Activated CD8-positive, alpha-beta memory T cell treated with anti-CD3 and anti-CD28 coated beads, Interleukin-2, amount 50 U/mL, for 1 hour (primary cell): Measurements from ENCODE around the gene TEAD1.

ENCODE experiments used
- DNase-seq: peaks from one replicate; pipeline ENCODE4 v3.0.0-alpha.2; 2020; ENCODE audit errors: extremely low read depth

TEAD1 gene

DNA sequence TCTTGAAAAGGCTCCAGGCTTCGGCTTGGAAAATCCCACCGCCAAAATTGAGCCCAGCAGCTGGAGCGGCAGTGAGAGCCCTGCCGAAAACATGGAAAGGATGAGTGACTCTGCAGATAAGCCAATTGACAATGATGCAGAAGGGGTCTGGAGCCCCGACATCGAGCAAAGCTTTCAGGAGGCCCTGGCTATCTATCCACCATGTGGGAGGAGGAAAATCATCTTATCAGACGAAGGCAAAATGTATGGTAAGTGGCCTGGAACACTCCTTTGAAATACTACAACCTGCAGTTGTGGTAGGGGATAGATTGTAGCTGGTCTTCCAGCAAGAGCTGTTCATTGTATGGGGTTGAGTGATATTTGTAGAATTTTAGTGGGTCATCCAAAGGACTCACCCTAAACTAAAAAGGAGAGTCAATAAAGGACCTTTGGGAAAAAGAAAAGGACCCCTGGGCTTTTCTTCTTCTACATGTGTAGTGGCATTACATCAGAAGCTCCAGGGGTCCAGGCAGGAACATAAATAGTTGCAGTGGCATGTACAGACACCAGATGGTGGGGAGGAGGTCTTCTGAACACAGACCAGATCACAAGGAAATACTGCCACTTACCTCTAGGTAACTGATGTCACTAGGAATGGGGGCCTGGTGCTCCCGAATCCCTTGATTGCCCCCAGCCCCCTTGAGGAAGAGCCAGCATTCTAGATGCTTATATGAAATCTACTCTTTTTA, 90.1 kb downstream of the TEAD1 start:
- DNase-seq: no peak

DNA sequence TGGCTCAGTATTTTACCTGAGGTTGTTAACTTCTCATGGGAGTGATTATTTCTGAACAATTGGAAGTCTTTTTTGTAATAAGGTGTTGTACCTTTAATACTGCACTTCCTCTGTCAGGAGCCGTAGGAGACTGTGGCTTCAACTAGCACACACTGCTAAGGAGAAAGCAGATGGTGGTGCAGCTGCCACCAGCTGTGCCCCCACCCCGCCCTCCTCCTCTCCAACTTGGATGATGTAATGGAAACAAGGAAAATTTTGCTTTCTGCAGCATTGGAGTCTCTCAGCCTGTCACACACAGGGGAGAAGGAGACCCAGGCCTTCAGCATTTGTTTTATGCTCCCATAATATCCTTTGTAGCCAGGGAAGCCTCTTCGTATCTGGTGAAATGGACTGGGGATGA, 91.2 kb downstream of the TEAD1 start:
- DNase-seq: no peak

DNA sequence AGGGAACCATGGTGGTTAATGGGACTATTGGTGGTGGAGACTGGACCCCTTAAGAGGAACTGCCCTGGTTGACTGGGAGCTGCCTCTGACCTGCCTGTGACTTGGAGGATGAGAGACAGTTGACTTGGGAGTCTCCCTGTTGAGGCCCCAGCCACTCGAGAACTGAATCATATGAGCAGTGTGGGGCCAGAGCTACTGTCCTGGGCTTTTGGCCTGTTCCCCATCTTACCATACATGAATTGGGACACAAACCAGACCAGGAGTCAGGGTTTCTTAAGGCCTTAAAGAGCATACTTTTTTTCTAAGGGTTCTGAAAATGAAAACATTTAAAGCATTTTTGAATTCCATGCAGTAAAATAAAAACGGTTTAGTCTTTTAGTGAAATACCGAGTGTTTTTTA, 92.8 kb downstream of the TEAD1 start:
- no peak for DNase-seq

DNA sequence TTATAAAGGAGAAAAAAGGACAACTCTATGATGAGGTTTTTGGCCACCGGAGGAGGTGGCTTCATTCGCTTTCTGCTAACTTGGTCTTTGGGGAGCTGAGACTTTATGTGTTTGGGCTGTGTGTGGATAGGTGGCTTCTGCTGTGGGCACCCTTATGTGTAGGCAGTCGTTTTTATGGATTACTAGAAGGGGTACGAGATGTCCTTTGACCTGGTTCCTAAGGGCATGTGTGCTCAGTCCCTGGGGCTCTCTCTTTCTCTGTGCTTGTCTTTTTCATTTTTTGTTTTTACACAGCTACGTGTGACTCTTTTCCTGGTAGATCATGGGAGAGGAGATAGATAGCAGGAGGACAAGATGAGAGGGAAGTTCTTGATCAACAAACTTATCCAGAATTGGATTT, 93.4 kb downstream of the TEAD1 start:
- no peak for DNase-seq

DNA sequence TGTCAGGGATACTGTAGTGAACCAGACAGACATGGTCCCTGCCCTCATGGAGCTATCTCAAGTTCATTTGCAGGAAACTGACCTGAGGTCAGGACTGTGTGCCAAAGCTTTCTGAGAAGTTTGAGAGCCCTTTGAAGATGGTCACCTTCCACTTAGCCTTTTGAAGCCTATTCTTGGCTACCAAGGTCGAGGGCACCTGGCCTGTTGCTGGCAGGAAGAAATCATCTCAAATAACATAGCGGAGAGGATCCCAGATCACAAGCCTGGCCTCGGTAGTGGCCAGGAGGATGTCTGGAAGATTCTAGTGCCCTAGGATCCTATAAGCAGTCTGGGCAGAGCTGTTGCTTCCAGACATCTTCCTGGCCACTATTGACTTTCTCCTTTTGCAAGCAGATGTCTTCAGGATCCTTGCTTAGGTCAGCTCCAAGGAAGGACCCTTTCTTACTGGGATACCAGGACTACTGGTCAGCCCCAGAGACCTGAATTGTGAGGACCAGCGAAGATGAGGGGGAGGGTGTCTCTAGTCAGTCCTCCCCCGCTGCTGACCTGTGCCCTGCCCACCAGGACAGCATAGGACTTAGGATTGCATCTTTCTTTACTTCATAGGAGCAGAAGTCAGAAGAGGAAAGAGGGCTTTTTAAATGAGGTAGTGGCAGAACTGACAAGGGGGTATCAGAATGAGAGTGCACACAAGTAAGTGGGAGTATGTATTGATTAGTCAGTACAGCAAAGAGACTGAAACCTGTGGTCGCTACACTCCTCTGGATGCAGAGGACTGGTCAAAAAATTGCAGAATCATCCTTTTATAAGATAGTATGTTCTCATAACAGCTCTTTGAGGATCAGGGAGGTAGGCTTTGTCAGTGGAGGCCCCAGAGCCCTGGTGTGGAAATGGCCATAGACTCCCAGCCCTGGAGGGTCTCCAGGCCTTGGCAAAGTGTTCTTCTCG, 94.8 kb downstream of the TEAD1 start:
- no peak for DNase-seq

DNA sequence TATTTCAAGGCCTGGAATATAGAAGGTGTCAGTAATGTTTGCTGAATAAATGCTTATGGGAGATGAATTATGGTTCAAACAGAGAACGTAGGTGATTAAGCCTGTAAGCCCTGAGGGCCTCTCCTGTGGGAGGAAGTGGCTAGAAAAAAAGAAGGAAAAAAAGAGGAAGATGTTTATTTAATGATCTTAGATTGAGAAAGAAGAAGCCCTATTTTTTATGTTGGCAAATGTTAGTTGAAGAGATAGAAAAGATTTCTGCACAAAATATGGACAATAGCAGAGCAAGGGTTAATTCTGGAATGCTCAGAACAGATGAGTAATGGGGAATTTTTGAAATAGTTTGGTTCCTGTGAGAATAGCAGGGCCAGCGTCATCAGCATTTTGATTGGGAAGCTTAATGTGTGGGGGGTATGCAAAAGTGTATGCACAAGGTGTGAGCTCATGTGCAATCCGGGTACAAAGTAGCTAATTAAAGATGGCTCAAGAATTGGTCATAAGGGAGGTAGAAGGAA, 95.7 kb downstream of the TEAD1 start:
- no peak for DNase-seq

DNA sequence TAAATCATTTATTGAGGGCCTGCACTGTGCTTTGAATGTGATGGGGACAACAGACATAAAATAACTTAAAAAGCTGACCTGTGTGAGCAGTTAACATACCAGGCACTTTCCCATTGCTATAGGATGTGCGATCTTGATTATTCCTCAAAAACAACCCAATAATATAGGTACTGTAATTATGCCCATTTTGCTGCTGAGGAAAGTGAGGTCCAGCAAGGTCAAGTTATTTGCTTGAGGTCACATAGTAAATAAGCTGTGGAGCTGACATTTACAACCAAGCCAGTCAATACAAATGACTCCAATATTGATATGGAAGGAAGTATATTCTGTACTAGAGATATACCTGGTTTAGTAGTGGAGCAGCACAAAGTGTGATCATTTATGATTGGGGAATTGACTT, 96.2 kb downstream of the TEAD1 start:
- DNase-seq: no peak

DNA sequence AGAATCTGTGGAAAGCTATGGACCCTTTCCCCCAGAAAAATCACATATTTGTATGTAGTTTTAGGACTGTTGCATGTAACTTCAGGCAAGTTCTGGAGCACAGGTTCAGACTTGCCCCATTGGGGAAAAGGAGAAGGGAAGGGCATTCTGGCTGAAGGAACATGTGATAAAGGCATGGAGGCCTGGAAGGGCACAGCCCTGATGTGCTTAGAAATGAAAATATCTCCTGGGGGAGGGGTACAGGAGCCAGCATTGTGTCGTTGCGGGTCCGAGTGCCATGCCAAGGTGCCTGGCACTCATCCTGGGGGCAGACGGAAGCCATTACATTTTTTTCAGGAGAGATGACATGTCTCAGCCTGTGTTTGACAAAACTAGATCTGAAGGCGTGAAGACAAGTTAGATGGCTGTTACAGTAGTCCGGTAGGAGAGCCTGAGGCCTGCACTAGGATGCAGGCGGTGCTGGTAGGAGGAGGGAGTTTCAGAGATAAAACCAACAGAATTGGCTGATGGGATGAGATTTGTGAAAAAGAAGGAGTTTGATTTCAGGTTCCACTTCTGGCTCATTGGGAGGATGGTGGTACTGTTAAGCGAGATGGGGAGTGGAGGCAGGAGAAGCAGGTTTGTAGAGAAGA, 96.9 kb downstream of the TEAD1 start:
- DNase-seq: no peak

DNA sequence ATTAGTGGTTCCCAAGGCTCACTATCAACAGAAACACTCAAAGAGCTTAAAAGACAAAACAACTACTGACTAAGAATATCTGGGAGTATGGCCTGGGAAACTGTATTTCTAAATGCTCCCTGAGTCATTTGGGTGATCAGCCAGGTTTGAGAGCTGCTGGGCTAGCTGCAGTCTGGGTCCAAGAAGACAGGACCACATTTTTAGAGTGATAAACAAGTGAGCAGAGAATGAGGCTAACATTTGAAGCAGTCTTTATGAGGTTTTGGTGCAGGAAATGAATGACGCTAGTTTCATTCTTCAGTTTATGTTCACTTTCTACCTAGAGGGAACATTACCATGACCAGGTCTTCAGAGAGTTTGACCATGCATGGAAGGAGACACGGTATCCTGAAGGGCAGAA, 97.7 kb downstream of the TEAD1 start:
- no peak for DNase-seq

DNA sequence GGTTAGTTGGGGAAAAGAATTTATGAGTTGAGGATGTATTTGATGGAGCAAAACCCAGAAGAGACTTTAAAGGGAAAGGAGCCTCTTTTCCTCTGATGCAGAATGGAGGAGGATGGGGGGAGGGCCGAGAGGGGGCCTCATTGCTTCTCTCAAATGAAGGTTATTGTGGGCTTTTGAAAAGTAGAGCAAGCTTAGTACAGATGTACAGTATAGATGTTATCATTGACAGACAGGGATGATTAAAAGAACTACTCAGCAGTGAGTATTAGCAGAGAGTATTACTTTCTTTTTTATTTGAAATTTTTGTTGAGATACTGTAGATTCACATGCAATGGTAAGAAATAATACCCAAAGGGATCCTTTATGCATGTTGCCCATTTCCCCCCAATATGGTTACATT, 98.1 kb downstream of the TEAD1 start:
- no peak for DNase-seq

DNA sequence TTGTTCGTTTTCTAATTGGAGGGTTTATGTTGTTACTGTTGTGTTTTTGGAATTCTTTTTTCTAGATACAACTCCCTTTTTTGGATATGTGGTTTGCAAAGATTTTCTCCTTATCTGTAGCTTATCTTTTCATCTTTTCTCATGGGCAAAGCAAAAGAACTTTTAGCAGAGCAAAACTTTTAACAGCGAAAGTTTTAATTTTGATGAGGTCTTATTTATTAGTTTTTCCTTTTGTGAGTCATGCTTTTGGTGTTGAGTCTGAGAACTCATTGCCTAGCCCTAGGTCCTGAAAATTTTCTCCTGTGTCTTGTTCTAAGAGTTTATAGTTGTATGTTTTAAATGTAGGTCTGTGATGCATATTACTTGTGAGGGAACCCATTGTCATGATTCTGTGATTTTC, 99.4 kb downstream of the TEAD1 start:
- DNase-seq: no peak

DNA sequence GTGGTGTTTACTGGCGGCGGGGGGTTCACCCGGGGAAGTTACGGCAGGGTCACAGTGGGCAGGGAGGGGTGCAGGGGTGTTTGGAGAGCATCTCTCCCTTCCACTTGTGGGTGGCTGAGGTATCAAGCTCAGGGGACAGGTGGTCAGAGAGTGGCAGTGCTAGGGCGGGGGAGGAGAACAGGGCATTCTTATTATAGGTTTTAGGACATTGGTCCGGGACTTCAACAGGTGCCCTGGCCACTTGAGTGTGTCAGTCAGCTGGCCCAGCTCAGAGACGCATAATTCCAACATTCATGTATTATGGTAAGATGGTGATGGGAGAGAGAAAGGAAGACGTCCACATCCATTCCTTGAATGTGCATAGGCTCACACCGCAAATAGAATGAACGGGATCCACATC, 101.7 kb downstream of the TEAD1 start:
- DNase-seq: no peak

DNA sequence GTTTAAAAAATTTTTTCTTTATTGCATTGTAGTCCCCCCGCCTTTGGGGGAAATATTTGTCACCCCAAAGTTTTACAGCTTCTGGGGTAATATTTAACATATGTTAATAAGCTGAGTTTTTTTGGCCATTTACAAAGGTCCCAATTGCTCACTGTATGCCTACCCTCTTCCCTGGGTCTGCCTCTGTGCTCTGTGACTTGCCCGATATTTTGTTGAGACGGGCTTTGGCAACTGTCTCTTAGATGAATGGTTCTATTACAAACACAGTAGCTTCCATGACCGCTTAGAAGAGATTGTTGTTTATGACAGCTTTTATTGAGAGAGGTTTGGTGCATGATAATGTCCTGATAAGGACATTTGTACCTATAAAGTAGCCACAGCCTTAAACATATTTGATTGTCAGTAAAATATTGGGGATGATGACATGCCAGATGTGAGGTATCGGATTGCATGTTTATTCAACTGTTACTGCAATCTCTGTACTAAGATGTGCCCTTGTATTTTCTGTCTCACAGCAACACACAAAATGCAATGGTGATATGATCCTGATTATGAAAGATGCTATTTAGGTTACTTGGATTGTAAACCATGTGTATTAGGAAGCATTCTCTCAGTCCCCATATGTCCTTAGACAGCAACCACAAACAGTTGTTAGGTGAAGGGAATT, 103.1 kb downstream of the TEAD1 start:
- no peak for DNase-seq

DNA sequence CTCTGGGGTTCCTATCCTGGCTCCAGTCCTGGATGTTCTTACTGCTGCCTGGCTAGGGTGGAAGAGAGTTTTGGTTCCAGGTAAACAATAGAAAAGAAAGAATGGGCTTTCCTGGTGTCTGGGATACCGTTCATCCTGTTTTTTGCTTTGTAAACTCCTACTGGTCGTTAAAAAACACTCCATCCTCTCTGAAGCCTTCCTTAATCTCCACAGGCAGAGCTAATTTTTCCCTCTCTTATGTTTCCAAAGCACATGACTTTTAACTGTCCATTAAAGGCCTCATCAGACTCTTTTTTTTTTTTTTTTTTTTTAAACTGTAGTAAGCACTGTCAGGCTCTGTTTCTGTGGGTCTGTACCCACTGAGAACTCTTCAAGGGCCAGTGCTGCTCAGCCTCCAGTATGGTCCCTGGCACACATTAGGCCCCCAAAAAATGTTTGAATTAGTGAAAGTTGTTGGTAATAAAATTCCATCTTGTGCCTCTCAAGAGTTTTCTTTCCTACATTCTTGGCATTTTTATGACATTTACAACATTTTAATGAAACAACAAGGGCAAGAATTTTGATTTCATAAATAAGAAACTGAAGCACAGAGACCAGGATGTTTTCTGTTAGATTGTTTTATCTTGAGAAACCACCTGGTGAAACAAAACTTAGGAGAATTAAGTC, 104.2 kb downstream of the TEAD1 start:
- DNase-seq: no peak

DNA sequence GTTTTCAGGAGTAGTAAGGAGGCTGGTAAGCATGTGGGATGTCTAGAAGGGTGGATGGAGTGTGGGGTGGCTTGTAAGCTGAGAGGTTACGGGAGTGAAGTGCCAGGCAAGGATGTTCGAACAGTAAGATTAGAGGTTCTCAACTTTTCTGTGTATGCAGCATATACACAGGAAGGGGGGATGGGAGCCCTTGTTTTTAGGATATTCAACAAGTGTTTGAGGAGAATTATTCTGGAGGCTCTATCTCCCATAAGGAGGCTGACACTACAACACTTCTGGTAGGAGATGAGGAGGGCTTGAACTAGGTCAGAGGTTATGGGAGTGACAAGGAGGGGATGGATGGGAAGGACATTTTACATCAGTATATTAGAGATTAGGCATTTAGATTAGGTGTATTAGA, 109.5 kb downstream of the TEAD1 start:
- no peak for DNase-seq

DNA sequence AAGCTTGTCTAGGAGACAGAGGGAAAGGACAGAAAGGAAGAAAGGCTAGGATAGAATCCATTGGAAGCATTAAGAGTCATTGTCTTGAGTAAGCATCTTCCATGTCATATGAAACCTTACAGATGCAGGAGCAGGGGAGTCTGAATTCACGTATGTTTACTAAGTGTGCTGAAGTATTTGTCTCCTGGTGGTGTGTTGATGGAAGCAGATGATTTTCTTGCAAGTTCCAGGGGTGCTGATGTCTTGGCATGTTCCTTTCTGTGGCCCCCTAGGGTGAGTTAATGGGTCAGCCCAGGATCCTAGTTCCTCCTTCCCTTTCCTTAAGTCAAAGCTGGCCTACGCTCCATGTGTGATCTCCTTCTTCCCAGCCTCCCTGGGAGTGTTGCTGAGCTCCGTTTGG, 110.2 kb downstream of the TEAD1 start:
- no peak for DNase-seq

DNA sequence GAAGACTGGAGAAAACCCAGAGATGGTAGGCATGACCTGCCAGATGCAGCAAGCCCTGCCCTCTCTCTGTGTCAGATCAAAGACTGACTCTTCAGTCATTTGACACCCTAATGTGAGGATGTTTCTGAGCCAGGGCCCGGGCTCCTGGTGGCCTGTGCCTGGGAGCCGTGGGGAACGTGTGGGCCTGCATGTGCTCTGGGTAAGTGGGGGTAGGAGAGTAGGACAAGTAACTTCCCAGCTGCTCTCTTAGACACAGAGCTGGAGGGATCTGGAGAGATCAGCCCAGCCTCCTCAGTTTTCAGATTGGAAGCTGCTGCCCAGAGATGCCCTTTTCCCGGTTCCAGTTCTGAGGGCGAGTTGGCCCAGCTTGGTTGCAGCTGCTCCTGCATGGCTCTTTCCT, 110.8 kb downstream of the TEAD1 start:
- DNase-seq: no peak

DNA sequence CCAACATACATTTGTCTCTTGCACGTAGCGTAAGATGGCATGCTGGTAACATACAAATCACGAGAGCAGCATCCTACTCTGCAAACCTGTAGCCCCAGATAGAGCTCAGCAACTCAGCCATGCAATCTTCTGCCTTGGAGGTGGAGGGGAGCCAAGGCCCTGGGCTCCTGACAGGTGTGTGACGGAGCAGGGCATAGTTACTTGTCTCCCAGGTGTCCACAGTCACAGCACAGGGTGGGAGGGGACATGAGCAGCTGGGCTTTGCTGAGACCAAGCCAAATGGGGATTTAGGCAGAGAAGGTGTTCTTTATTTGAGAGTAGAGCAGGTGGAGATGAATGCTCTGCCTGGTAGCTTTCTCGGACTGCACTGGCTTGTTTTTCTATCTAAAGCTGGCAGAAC, 111.7 kb downstream of the TEAD1 start:
- no peak for DNase-seq

DNA sequence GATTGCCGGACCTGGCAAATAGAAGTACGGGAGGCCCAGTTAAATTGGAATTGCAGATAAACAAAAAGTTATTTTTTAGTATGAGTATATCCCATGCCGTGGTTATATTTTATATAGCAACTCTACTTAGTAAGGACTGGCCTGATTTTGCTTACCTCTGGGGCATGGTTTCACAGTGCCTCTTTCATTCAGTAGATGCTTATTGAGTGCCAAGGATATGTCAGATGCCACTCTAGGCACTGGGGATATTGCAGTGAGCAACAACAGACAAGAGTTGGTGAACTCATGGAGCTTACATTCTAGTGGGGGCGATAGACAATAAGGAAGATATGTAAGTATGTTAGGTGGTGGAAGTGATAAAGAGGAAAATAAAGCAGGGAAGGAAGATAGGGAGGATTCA, 112.2 kb downstream of the TEAD1 start:
- DNase-seq: no peak

DNA sequence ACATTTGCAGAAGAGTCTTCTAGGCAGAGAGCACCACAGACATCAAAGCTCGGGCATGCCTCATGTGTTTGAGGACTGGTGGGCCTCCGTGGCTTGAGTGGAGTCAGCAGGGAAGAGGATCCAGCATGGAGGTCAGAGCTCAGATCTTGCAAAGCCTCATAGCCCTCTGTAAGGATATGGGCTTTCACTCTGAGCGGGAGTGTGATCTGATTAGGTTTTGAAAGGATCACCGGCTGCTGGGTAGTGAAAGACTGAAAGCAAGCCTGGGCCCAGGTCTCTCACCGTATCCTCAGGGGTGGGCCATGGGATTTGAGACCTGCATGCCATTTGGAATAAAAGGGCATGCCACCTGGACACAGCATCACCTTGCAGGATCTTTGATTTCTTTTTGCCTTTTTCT, 112.7 kb downstream of the TEAD1 start:
- DNase-seq: no peak

DNA sequence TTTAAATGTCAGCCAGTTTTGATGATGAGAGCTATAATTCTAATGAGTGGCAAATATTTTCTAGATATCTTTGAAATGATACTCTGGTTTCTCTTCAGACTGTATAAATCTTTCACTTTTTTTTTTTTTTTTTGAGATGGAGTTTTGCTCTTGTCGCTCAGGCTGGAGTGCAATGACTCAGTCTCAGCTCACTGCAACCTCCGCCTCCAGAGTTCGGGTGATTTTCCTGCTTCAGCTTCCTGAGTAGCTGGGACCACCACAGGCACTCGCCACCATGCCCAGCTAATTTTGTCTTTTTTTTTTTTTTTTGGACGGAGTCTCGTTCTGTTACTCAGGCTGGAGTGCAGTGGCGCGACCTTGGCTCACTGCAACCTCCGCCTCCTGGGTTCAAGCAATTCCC, 113.6 kb downstream of the TEAD1 start:
- DNase-seq: no peak
